ENCODE results near the gene TMED10. TPM values are rescaled to one million over a fixed set of nuclear protein-coding genes. Genes with fewer than 3 reads are reported as not detected.

TMED10 gene
- total RNA-seq, 1 experiment from 2014 or later, result 460 TPM

DNA sequence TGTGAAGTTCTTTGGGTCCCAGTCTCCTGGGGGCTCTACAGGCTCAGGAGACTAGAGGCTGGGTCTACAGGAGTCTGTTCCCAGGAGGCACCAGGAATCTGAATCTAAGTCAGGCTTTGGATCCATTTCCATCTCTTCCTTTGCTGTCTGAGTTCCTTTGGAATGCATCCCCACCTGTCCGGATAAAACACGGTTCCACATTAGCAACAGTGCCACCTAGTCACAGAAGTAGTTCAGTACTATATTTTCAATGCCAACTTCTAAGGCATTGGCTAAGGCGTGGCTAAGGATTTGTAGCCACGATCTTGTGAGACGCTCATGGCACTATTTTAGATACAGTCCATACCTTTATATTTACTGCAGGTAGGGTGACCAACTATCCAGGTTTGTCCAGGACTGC lies 91.9 kb downstream of the TMED10 start:
- DNase-seq (ENCODE audit: low read depth), result peak; percentile 25

DNA sequence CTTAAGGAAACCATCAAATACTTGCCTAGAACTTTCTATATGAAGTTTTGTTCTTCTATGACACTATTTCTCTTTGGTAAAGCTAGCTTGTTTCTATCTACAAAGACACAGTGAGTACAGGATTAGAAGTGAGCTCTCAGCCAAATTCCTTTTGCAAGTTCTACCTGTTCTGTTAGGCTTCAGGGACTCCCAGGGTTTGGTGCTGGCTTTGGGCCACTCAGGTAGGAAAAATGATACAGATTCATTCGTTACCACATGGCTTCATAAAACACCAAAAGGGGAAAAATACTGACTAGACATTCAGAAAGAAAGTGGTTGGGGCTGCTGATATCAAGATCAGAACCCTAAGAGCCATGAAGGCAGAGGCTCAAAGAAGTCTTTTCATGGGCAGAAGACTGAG lies 93.1 kb downstream of the TMED10 start:
- no peak for DNase-seq (ENCODE audit: low read depth)

DNA sequence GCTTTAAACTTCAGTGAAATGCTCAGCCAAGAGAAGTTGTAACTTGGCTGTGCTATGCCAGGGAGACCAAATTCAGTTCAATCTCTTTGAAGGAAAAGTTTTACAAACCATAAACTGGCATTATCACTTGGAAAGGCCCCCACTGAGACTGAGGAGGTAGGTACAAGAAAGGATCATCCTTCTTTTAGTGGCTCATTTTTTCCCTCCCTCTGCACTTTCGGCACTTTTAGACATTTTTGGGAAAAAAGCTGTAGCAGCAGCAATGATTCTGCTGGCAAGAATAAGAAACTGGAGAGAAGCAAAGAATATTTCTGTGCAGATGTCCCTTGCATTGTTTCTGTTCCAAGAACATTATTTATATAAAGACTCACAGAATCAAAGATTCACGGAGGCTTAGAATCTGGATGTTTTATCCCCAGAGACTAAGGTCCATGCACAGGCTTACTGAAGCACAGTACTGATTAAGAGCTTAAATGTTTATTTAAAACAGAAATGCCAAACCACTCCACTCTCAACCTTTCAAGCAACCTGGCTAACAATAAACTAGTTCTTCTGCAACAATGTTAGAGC lies 94.7 kb downstream of the TMED10 start:
- no peak for DNase-seq (ENCODE audit: low read depth)

Other genes with a start within 250 kb of the TMED10 start
- gene PGF, start 221.0 kb downstream of the TMED10 start, total RNA-seq (2014; rRNA removed; shearing (Covaris generic)), result 9.3 and 11.7 TPM in 2 replicates
- gene EIF2B2, start 173.7 kb downstream of the TMED10 start, total RNA-seq (2014; rRNA removed; shearing (Covaris generic)), result 66.1 and 67.4 TPM in 2 replicates
- gene MLH3, start 125.1 kb downstream of the TMED10 start, total RNA-seq (2014; rRNA removed; shearing (Covaris generic)), result 5.0 and 12.4 TPM in 2 replicates
- gene ACYP1, start 112.6 kb downstream of the TMED10 start, total RNA-seq (2014; rRNA removed; shearing (Covaris generic)), result 41.3 and 66.9 TPM in 2 replicates
- 1.3 and 9.8 TPM in 2 replicates for gene ZC2HC1C, start 107.0 kb downstream of the TMED10 start, total RNA-seq (2014; rRNA removed; shearing (Covaris generic))
- gene NEK9, start 49.6 kb downstream of the TMED10 start, total RNA-seq (2014; rRNA removed; shearing (Covaris generic)), result 16.4 and 21.5 TPM in 2 replicates
- gene FOS, start 102.2 kb upstream of the TMED10 start, total RNA-seq (2014; rRNA removed; shearing (Covaris generic)), result 24.0 and 31.6 TPM in 2 replicates

Data from M059J (cell line).